GM12864 (cell line): ENCODE results near the gene FBXL13.

ENCODE experiments used
- DNase-seq: peaks from one replicate; pipeline ENCODE4 v3.0.0-alpha.2; 2011; ENCODE audit warnings: low read depth
- H3K4me3 ChIP-seq: 2 replicates; pipeline ENCODE4 v1.5.1; 2011; ENCODE audit warnings: mild to moderate bottlenecking, low read depth, low read length, control low read depth
- TF ChIP-seq, protein P1 (sequence below): IDR thresholded peaks from 2 replicates; pipeline ENCODE4 v1.5.1; 2011; ENCODE audit warnings: low read depth, mild to moderate bottlenecking, moderate library complexity, low read length, control low read depth, inconsistent platforms; ENCODE audit errors: missing control alignments

FBXL13 gene

DNA sequence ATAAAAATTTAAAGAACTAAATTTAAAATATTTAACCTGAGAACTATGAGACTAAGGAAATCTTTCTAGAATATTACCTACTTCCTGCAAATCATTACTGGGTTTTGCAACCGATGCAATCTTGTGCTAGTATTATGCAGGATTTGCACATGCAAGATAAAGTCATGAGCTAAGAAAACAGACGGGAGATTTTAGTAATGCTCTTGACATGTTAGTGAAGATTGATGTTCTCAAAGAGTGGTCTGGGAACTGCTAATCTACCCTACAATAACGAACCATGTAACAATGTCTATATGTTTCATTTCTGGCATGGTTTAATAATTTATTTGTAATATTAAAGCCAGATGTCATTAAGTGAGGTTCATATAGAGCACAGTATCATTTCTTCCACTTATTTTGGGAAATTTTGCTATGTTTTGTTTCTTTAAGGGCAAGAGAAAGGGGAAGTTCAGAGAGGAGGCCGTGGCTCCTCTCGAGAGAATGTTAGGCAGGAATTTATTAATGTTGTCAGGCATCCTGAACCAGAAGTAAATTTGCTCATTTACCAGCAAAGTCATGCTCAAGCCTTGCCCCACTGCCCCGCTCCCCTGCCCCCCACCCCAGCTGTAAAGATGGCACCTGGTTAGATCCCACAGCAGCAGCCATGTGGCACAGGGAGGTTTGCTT, 139.0 kb downstream of the FBXL13 start:
- DNase-seq = no peak
- TF ChIP-seq, protein P1, sequence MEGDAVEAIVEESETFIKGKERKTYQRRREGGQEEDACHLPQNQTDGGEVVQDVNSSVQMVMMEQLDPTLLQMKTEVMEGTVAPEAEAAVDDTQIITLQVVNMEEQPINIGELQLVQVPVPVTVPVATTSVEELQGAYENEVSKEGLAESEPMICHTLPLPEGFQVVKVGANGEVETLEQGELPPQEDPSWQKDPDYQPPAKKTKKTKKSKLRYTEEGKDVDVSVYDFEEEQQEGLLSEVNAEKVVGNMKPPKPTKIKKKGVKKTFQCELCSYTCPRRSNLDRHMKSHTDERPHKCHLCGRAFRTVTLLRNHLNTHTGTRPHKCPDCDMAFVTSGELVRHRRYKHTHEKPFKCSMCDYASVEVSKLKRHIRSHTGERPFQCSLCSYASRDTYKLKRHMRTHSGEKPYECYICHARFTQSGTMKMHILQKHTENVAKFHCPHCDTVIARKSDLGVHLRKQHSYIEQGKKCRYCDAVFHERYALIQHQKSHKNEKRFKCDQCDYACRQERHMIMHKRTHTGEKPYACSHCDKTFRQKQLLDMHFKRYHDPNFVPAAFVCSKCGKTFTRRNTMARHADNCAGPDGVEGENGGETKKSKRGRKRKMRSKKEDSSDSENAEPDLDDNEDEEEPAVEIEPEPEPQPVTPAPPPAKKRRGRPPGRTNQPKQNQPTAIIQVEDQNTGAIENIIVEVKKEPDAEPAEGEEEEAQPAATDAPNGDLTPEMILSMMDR = no peak
- no peak overlapping the region for H3K4me3 ChIP-seq

DNA sequence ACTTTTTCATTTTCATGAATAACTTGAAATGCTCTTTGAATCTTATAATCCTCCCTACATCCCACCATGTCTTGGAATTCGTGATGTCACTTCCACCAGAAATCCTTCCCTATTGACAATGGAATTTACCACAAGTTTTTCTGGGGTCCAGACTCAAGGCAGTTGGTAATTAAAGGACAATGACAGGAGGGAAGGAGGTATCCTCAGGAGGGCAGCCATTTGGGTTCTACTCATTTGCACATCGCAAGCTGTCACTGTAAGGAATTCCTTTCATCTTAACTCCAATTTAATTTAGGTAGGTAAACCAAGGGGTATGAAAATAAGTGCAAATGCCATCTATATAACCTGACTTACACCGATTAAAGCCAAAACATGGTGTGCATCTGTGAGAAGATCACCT, 139.9 kb downstream of the FBXL13 start:
- DNase-seq = no peak
- no peak overlapping the region for H3K4me3 ChIP-seq
- TF ChIP-seq, protein P1 = no peak

DNA sequence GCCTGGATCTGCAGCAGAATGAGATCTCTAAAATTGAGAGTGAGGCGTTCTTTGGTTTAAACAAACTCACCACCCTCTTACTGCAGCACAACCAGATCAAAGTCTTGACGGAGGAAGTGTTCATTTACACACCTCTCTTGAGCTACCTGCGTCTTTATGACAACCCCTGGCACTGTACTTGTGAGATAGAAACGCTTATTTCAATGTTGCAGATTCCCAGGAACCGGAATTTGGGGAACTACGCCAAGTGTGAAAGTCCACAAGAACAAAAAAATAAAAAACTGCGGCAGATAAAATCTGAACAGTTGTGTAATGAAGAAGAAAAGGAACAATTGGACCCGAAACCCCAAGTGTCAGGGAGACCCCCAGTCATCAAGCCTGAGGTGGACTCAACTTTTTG, 140.4 kb downstream of the FBXL13 start:
- no peak overlapping the region for H3K4me3 ChIP-seq
- DNase-seq = no peak
- TF ChIP-seq, protein P1 = no peak

DNA sequence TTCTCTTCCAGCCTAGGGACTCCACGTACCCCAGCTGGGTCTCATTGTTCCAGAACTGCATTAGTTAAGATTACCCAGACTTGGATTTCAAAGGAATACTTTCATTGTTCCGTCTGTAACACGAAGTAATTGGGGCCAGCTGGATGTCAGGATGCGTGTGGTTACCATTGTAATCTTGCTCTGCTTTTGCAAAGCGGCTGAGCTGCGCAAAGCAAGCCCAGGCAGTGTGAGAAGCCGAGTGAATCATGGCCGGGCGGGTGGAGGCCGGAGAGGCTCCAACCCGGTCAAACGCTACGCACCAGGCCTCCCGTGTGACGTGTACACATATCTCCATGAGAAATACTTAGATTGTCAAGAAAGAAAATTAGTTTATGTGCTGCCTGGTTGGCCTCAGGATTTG, 140.8 kb downstream of the FBXL13 start:
- TF ChIP-seq, protein P1 = no peak
- no peak for DNase-seq
- no peak overlapping the region for H3K4me3 ChIP-seq

DNA sequence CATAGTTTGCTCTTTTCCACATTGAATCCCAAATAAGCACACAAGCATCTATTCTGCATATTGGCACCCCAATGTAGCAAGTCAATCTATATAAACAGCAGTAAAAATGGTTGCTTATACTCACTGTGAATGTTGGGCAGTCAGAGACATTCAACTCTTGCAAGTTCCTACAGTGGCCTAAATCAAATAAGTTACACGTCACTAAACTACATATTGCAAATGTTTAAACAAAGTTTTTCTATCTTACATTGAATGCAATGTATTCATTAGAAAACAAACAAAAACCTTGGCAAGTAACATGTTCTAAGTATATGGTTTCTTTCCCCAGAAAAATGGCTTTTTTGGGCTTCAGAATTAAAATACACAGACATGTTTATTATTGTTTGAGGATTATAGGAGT, 142.8 kb downstream of the FBXL13 start:
- TF ChIP-seq, protein P1 = no peak
- H3K4me3 ChIP-seq = no peak overlapping the region
- no peak for DNase-seq

DNA sequence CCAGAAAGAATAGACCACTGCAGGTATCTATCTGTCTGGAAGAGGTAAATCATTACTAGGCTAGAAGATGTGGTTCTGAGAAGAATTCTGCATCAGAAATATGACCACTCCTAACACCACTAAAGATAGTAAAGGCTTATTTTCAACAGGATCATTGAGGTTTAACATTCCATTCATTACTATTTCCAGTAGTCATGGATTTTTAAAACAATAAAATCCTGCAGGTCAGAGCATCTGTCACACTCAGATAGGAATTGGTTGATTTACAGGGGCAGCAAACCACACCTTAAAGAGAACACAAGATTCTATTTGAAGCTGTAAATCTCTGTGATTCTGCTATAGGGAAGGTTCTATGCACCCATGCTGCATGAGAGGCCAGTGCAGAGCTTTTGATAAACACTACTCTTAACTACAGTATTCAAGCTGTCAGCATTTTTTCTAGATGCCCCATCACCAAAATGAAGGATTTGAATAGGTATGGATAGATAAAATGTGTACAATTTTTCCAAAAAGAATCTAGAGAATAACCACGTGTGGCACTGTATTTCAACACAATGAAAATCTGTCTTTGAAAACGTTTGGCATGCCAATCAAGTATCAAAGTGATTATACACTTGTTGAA, 147.2 kb downstream of the FBXL13 start:
- TF ChIP-seq, protein P1 = no peak
- H3K4me3 ChIP-seq = no peak overlapping the region
- no peak for DNase-seq

DNA sequence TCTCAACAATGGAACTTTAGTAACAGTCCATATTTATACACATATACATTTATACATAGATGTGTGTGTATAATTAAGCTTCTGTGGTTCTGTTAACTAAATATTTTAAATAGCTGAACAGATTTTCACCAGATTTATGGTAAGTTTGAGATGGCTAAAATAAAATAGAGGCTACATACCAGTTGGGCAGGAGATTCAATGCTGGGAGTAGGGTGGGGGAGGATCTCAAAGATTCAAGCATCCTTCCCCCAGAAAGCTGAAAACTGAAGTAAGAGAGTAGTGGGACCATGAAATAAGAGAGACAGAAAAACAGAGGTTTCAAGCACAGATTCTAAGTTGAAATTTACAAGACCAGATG, 147.8 kb downstream of the FBXL13 start:
- TF ChIP-seq, protein P1 = no peak
- H3K4me3 ChIP-seq = no peak overlapping the region
- DNase-seq = no peak
